ENCODE results near the gene BRI3. TPM values are rescaled to one million over a fixed set of nuclear protein-coding genes. Genes with fewer than 3 reads are reported as not detected.

Gene BRI3
- total RNA-seq, 1 donor from 2014 or later = 125 TPM

DNA sequence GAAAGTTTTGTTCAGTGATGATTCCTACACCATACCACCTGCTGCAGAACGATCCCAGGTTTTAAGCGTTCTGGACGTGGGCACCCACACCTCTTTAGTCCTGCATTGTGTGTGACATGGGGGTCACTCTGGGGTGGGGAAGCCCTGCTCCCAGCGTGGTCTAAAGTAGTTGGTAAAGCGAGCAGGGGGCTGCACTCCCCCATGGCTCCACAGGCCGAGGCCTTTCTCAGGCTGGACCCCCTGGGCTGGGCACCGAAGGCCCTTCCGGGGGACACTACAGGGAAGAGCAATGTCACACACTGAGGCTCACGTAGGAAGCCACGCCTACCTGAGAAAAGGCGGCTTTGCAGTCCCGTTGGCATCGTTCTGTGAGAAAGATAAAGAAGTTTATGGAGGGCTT, 12.3 kb downstream of the BRI3 start:
- Mint-ChIP-seq H3K9me3 (ENCODE audit: low read depth) (no peaks in the 10 kb centered on the region), H3K27me3 (no peaks in the 10 kb centered on the region), H3K36me3 (ENCODE audit: insufficient read depth) (peaks cover 13% of the 10 kb centered on the region), H3K27ac (no peak overlapping the region), H3K4me3 (ENCODE audit: low read depth) (no peak overlapping the region), H3K4me1 (ENCODE audit: low read depth) (peaks cover 3% of the 10 kb centered on the region)
- DNase-seq (ENCODE audit: low spot score, unreplicated experiment) = no peak
- TF ChIP-seq, protein P1, sequence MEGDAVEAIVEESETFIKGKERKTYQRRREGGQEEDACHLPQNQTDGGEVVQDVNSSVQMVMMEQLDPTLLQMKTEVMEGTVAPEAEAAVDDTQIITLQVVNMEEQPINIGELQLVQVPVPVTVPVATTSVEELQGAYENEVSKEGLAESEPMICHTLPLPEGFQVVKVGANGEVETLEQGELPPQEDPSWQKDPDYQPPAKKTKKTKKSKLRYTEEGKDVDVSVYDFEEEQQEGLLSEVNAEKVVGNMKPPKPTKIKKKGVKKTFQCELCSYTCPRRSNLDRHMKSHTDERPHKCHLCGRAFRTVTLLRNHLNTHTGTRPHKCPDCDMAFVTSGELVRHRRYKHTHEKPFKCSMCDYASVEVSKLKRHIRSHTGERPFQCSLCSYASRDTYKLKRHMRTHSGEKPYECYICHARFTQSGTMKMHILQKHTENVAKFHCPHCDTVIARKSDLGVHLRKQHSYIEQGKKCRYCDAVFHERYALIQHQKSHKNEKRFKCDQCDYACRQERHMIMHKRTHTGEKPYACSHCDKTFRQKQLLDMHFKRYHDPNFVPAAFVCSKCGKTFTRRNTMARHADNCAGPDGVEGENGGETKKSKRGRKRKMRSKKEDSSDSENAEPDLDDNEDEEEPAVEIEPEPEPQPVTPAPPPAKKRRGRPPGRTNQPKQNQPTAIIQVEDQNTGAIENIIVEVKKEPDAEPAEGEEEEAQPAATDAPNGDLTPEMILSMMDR (IDR thresholded peaks at IDR 0.05; ENCODE audit: unreplicated experiment) = no peak

DNA sequence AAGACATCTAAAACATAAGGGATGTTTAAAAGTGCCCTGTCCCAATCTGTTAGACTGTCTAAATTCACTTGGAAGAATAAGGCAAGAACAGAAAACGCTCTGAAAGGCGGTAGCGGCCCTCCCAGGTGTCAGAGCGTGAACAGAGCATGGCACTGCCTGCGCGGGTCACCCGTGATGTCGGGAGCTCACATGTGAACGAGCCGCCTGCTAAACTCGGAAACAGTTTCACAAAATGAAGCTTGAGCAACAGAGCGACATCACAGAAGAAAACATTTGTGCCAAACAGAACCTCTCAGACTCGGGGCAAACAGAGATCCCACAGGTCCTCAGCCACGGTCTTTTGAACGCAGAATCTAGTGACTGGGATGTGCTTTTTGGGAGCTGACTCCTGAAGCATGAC, 12.8 kb downstream of the BRI3 start:
- Mint-ChIP-seq H3K27ac (peak overlapping the region; percentile 41), H3K4me1 (ENCODE audit: low read depth) (peaks cover 3% of the 10 kb centered on the region), H3K36me3 (ENCODE audit: insufficient read depth) (peaks cover 13% of the 10 kb centered on the region), H3K27me3 (no peaks in the 10 kb centered on the region), H3K9me3 (ENCODE audit: low read depth) (no peaks in the 10 kb centered on the region), H3K4me3 (ENCODE audit: low read depth) (no peak overlapping the region)
- TF ChIP-seq, protein P1 (IDR thresholded peaks at IDR 0.05; ENCODE audit: unreplicated experiment) = no peak
- DNase-seq (ENCODE audit: low spot score, unreplicated experiment) = no peak

DNA sequence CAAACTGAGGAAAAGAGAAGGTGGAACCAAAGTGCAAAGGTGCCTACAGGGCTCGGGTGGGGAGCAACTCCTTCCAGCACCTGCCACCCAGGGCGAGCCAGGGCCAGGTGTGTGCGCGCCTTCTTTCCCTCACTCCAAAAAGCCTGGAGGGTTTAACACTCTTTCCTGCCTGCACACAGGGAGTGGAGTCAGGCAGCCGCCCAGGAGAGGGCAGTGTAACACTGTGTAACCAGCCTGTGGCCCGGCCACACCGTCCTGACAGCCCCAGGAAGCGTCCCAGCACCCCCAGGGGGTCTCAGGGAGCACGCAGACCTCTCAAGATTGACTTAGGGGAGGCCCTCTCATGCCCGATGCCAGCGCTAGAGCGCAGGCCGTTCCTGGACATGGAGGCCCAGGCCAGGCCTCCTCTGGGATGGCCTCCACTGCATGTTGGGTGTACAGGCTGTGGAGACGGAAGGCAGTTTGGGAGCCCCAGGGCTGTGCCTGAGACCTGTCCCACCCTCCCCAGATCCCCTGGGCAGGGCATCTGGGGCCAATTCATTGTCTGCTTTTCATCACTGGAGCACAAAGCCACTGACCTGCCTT, 13.4 kb downstream of the BRI3 start:
- Mint-ChIP-seq H3K9me3 (ENCODE audit: low read depth) (no peaks in the 10 kb centered on the region), H3K27ac (no peak overlapping the region), H3K4me1 (ENCODE audit: low read depth) (peaks cover 3% of the 10 kb centered on the region), H3K36me3 (ENCODE audit: insufficient read depth) (peaks cover 13% of the 10 kb centered on the region), H3K27me3 (no peaks in the 10 kb centered on the region), H3K4me3 (ENCODE audit: low read depth) (no peak overlapping the region)
- TF ChIP-seq, protein P1 (IDR thresholded peaks at IDR 0.05; ENCODE audit: unreplicated experiment) = peak; percentile 84
- DNase-seq (ENCODE audit: low spot score, unreplicated experiment) = peak; percentile 60

DNA sequence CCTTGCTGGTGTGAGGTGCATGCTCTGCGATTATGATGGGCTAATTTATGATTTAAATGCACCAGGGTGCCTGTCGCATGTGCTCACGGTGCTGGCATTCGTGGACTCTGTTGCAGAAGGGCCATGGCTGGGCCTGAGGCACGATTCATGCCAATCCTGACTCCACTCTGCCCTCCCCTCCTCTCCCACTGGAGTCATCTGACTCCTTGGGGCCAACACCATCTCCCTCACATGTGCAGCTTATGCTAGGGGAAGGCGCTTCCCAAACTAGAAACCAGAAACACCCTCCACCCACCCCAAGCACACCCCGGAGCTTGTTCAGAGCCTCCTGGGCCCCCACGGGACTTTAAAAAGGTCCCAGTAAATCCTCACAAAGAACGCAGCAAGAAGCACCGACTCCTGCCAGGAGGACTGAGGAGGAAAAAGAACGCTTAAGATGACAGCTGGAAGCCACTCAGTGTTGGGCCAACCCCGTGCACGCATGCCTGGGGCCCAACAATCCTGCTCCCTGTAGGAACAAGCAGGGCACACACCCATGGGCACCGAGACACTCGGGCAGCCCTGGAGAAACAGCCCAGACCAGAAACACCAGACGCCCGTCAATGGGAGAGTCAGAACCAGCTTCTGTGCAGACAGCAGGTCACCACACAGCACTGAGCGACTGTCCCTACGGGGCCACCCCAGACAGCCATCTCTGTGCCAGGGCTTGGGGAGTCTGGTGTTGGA, 14.1 kb downstream of the BRI3 start:
- H3K4me1 Mint-ChIP-seq (ENCODE audit: low read depth) = peaks cover 6% of the 10 kb centered on the region
- H3K27me3 Mint-ChIP-seq = no peaks in the 10 kb centered on the region
- TF ChIP-seq, protein P1 (IDR thresholded peaks at IDR 0.05; ENCODE audit: unreplicated experiment) = no peak
- no peak overlapping the region for H3K4me3 Mint-ChIP-seq (ENCODE audit: low read depth)
- DNase-seq (ENCODE audit: low spot score, unreplicated experiment) = no peak
- no peaks in the 10 kb centered on the region for H3K9me3 Mint-ChIP-seq (ENCODE audit: low read depth)
- peaks cover 18% of the 10 kb centered on the region for H3K36me3 Mint-ChIP-seq (ENCODE audit: insufficient read depth)
- H3K27ac Mint-ChIP-seq = no peak overlapping the region

DNA sequence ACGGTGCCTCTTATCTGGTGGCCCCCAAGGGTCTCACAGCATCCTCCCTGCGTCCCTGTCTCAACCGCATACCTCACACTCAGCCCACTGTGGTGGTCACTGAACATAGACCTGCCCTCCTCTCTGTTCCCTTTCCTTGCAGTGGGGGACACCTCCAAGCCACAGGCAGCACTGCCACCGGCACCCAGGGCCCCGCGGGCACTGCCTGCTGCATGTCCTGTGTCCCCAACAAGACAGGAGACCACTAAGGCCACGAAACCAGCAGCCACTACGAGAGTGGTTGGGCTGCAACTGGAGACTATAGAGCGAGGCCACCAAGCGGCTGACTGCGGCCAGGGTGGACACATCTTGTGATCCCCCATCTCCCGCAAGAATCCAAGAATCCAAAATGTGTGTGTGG, 15.3 kb downstream of the BRI3 start:
- peak overlapping the region; percentile 70 for H3K27ac Mint-ChIP-seq
- TF ChIP-seq, protein P1 (IDR thresholded peaks at IDR 0.05; ENCODE audit: unreplicated experiment) = no peak
- H3K4me3 Mint-ChIP-seq (ENCODE audit: low read depth) = no peak overlapping the region
- peaks cover 16% of the 10 kb centered on the region for H3K36me3 Mint-ChIP-seq (ENCODE audit: insufficient read depth)
- no peaks in the 10 kb centered on the region for H3K9me3 Mint-ChIP-seq (ENCODE audit: low read depth)
- H3K27me3 Mint-ChIP-seq = no peaks in the 10 kb centered on the region
- H3K4me1 Mint-ChIP-seq (ENCODE audit: low read depth) = peaks cover 9% of the 10 kb centered on the region
- DNase-seq (ENCODE audit: low spot score, unreplicated experiment) = no peak
